ENCODE results near the gene FAM151A. TPM values are rescaled to one million over a fixed set of nuclear protein-coding genes. Genes with fewer than 3 reads are reported as not detected.

The FAM151A gene
- polyA plus RNA-seq (2013, experiment 1 of 2): not detected
- polyA plus RNA-seq (2013, experiment 2 of 2): not detected

DNA sequence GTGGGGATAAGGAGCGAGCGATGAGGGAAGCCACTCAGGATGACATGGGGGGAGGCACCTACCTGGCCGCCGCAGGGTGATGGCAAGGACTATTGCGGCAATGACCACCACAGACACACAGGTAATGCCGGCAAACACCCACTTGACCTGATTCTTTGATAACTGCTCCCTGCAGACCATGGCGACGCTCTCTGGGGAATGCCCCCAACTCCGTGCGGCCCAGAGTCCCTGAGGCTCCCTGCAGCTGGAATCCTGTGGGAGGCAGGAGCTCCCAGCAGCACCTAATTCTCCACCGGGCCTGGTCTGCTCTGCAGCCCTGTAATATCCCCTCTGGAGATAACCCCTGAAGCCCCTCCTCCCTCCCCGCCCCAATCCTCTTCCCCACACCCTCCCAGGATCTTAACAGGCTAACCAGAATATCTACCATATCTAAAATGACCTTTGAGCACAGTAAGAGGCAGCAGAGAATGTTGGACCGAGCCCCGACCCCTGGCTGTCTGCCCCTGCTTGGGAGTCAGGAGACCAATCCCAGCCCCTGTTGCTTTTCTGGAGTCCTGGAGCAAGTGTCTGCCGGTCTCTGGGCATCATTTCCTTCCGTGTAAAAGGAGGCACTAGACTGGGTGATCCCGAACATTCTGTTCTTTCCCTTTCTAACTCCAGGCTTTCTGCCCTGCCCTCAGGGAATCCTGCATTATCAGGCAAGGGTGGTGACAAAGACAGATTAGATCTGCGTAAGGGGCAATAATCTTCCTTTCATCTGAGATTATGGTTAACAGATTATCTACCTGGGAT lies at the start of gene FAM151A:
Gene FAM151A, minus strand, starts transcription at position 310 of the 792 bp plus-strand sequence. Its CDS starts 130 bp downstream, at position 180.
- H3K27me3 ChIP-seq (ENCODE audit: control insufficient read depth in 1 of 2, insufficient read depth in 1 of 2, low read length in 2 of 2): peaks cover 33 to 36% of the 10 kb centered on the region in 2 experiments
- no peaks in the 10 kb centered on the region for H3K9me3 ChIP-seq (ENCODE audit: control insufficient read depth, low read length)
- no peak within 1 kb of the TSS for H3K4me3 ChIP-seq (ENCODE audit: insufficient read depth in 1 of 2, low read depth in 1 of 2, low read length in 2 of 2)
- peaks cover 15% of the 10 kb centered on the region for H3K4me1 ChIP-seq (ENCODE audit: control insufficient read depth, insufficient read depth, low read depth, low read length)
- WGBS: 80% methylated on average over 18 of the region's 18 CpGs
- no peak within 1 kb of the TSS for H2BK15ac ChIP-seq (ENCODE audit: low read depth, poor library complexity, severe bottlenecking)
- H3K14ac ChIP-seq (ENCODE audit: low read length in 2 of 2): no peak within 1 kb of the TSS
- no peaks in the 10 kb centered on the region for H3K36me3 ChIP-seq (ENCODE audit: control insufficient read depth in 1 of 2, insufficient read depth in 2 of 2, low read depth in 1 of 2, low read length in 2 of 2)
- no peaks in the 10 kb centered on the region for H3K79me1 ChIP-seq (replicated peaks; ENCODE audit: low read length, poor library complexity, severe bottlenecking)
- H3K18ac ChIP-seq (ENCODE audit: low read depth in 1 of 2, low read length in 2 of 2): no peak within 1 kb of the TSS
- no peak within 1 kb of the TSS for H2BK5ac ChIP-seq (ENCODE audit: low read depth, low read length, poor library complexity, severe bottlenecking)
- no peak within 1 kb of the TSS for H3K9ac ChIP-seq (ENCODE audit: low read length)
- no peak within 1 kb of the TSS for H4K91ac ChIP-seq (ENCODE audit: low read length)
- no peak for DNase-seq
- H4K8ac ChIP-seq (ENCODE audit: low read length): no peak within 1 kb of the TSS
- no peak within 1 kb of the TSS for H3K4me2 ChIP-seq (ENCODE audit: low read length, poor library complexity, severe bottlenecking)
- no peak within 1 kb of the TSS for H3K4ac ChIP-seq (ENCODE audit: low read depth in 1 of 2, low read length in 2 of 2)
- H2BK120ac ChIP-seq (ENCODE audit: low read depth, low read length): no peak within 1 kb of the TSS
- no peak within 1 kb of the TSS for H2AK5ac ChIP-seq (ENCODE audit: low read length, severe bottlenecking)
- H2BK12ac ChIP-seq (ENCODE audit: low read length in 2 of 2): no peak within 1 kb of the TSS
- H3K23ac ChIP-seq (ENCODE audit: low read length in 2 of 2): no peak within 1 kb of the TSS
- H3K27ac ChIP-seq (ENCODE audit: low read length, poor library complexity, severe bottlenecking): no peak within 1 kb of the TSS
- no peak within 1 kb of the TSS for H2AFZ ChIP-seq (ENCODE audit: low read depth, low read length)

DNA sequence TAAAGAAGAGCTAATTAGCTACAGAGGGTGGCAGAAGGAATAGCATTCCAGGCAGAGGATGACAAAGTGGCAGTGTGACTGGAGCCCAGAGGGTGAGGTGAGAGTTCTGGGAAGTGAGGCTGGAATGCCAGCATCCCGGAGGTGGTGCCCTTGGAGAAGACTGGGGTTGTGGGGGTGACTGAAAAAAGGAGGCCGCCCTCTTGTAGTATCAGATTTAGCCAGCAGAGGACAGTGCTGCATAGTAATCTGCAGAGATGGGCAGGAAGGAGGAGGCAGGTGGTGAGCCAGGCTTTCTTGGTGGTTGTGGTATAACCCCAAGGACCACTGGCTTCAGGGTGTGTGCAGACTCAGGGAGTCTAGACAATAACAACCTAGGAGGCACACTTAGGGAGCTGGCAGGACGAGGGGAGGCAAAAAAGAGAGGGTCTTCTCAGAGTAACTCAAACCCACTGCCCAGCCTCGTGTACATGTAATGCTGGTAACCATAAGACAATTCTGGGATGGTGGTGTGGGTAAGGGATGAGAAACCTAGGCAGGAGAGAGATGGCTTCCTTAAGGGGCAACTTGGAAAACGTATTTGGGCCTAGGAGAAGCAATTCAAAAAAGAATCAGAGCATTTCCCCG lies 48.8 kb upstream of the FAM151A start:
- 34% methylated on average over 6 of the region's 6 CpGs for whole genome bisulfite sequencing
- H3K9ac ChIP-seq (ENCODE audit: low read length): no peak overlapping the region
- no peaks in the 10 kb centered on the region for H3K9me3 ChIP-seq (ENCODE audit: control insufficient read depth, low read length)
- H2BK12ac ChIP-seq (ENCODE audit: low read length in 2 of 2): no peak overlapping the region
- no peaks in the 10 kb centered on the region for H3K79me1 ChIP-seq (replicated peaks; ENCODE audit: low read length, poor library complexity, severe bottlenecking)
- no peak overlapping the region for H4K8ac ChIP-seq (ENCODE audit: low read length)
- no peak overlapping the region for H2BK120ac ChIP-seq (ENCODE audit: low read depth, low read length)
- H3K4ac ChIP-seq (ENCODE audit: low read depth in 1 of 2, low read length in 2 of 2): no peak overlapping the region
- no peak overlapping the region for H3K4me3 ChIP-seq (ENCODE audit: insufficient read depth in 1 of 2, low read depth in 1 of 2, low read length in 2 of 2)
- H3K27ac ChIP-seq (ENCODE audit: low read length, poor library complexity, severe bottlenecking): no peak overlapping the region
- no peaks in the 10 kb centered on the region for H3K36me3 ChIP-seq (ENCODE audit: control insufficient read depth in 1 of 2, insufficient read depth in 2 of 2, low read depth in 1 of 2, low read length in 2 of 2)
- peaks cover 11 to 33% of the 10 kb centered on the region in 2 experiments for H3K27me3 ChIP-seq (ENCODE audit: control insufficient read depth in 1 of 2, insufficient read depth in 1 of 2, low read length in 2 of 2)
- no peak overlapping the region for H3K18ac ChIP-seq (ENCODE audit: low read depth in 1 of 2, low read length in 2 of 2)
- no peak overlapping the region for H4K91ac ChIP-seq (ENCODE audit: low read length)
- H3K4me1 ChIP-seq (ENCODE audit: control insufficient read depth, insufficient read depth, low read depth, low read length): no peaks in the 10 kb centered on the region
- H2BK5ac ChIP-seq (ENCODE audit: low read depth, low read length, poor library complexity, severe bottlenecking): no peak overlapping the region
- H3K14ac ChIP-seq (ENCODE audit: low read length in 2 of 2): no peak overlapping the region
- H2AK5ac ChIP-seq (ENCODE audit: low read length, severe bottlenecking): no peak overlapping the region
- no peak overlapping the region for H3K23ac ChIP-seq (ENCODE audit: low read length in 2 of 2)
- H3K4me2 ChIP-seq (ENCODE audit: low read length, poor library complexity, severe bottlenecking): no peak overlapping the region
- peak; percentile 55 for DNase-seq
- no peak overlapping the region for H2AFZ ChIP-seq (ENCODE audit: low read depth, low read length)
- H2BK15ac ChIP-seq (ENCODE audit: low read depth, poor library complexity, severe bottlenecking): no peak overlapping the region

DNA sequence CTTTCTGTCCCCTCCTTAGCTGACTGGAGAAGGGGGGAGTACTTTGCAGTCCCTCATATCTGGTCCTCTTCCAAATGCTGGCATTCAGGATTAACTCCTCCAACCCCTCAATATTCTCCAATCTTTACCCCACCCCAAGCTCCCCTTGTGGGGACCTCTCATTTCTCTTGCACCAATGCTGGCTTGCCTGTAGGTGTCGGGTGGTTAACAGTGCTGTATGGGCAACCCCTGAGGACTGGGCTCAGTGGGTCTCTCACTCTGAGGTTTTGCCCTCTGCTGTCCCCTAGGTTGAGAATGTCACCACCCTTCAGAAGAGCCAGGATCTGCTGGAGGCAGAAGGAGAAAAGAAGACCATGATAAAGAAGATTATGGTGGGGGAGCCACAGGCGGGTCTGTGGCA lies 45.2 kb upstream of the FAM151A start:
- Histone ChIP-seq H2AFZ (ENCODE audit: low read depth, low read length) (no peak overlapping the region), H2BK12ac (ENCODE audit: low read length in 2 of 2) (no peak overlapping the region), H2BK120ac (ENCODE audit: low read depth, low read length) (no peak overlapping the region), H4K91ac (ENCODE audit: low read length) (no peak overlapping the region), H3K14ac (ENCODE audit: low read length in 2 of 2) (no peak overlapping the region), H3K36me3 (ENCODE audit: control insufficient read depth in 1 of 2, insufficient read depth in 2 of 2, low read depth in 1 of 2, low read length in 2 of 2) (no peaks in the 10 kb centered on the region), H3K9ac (ENCODE audit: low read length) (no peak overlapping the region), H2BK5ac (ENCODE audit: low read depth, low read length, poor library complexity, severe bottlenecking) (no peak overlapping the region), H3K4me3 (ENCODE audit: insufficient read depth in 1 of 2, low read depth in 1 of 2, low read length in 2 of 2) (no peak overlapping the region), H3K27ac (ENCODE audit: low read length, poor library complexity, severe bottlenecking) (no peak overlapping the region), H3K79me1 (replicated peaks; ENCODE audit: low read length, poor library complexity, severe bottlenecking) (no peaks in the 10 kb centered on the region), H3K4ac (ENCODE audit: low read depth in 1 of 2, low read length in 2 of 2) (no peak overlapping the region), H3K27me3 (ENCODE audit: control insufficient read depth in 1 of 2, insufficient read depth in 1 of 2, low read length in 2 of 2) (peaks cover 12 to 29% of the 10 kb centered on the region in 2 experiments), H3K4me1 (ENCODE audit: control insufficient read depth, insufficient read depth, low read depth, low read length) (no peaks in the 10 kb centered on the region), H2AK5ac (ENCODE audit: low read length, severe bottlenecking) (no peak overlapping the region), H3K4me2 (ENCODE audit: low read length, poor library complexity, severe bottlenecking) (no peak overlapping the region), H4K8ac (ENCODE audit: low read length) (no peak overlapping the region), H3K23ac (ENCODE audit: low read length in 2 of 2) (no peak overlapping the region), H2BK15ac (ENCODE audit: low read depth, poor library complexity, severe bottlenecking) (no peak overlapping the region), H3K9me3 (ENCODE audit: control insufficient read depth, low read length) (no peaks in the 10 kb centered on the region), H3K18ac (ENCODE audit: low read depth in 1 of 2, low read length in 2 of 2) (no peak overlapping the region)
- DNase-seq: no peak
- WGBS: 68% methylated on average over 2 of the region's 2 CpGs

DNA sequence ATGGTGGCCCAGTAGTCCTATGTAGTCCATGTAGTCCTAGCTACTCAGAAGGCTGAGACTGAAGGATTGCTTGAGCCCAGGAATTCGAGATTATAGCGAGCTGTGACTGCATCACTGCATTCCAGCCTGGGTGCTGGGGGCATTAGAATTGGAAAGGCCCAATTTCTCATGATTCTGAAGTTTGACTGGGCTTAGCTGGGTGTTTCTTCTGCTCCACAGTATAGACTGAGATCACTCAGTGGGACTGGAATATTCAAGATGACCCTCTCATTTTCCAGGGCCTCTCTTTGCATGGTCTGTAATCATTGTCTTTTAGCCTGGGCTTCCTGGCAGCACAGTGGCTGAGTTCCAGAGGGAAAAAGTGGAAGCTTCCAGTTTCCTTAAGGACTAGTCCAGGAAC lies 44.5 kb upstream of the FAM151A start:
- Histone ChIP-seq H2BK120ac (ENCODE audit: low read depth, low read length) (no peak overlapping the region), H3K27me3 (ENCODE audit: control insufficient read depth in 1 of 2, insufficient read depth in 1 of 2, low read length in 2 of 2) (peaks cover 12 to 23% of the 10 kb centered on the region in 2 experiments), H2BK12ac (ENCODE audit: low read length in 2 of 2) (no peak overlapping the region), H3K14ac (ENCODE audit: low read length in 2 of 2) (no peak overlapping the region), H3K4me3 (ENCODE audit: insufficient read depth in 1 of 2, low read depth in 1 of 2, low read length in 2 of 2) (no peak overlapping the region), H2AK5ac (ENCODE audit: low read length, severe bottlenecking) (no peak overlapping the region), H3K9ac (ENCODE audit: low read length) (no peak overlapping the region), H3K4me1 (ENCODE audit: control insufficient read depth, insufficient read depth, low read depth, low read length) (no peaks in the 10 kb centered on the region), H3K4me2 (ENCODE audit: low read length, poor library complexity, severe bottlenecking) (no peak overlapping the region), H3K4ac (ENCODE audit: low read depth in 1 of 2, low read length in 2 of 2) (no peak overlapping the region), H3K18ac (ENCODE audit: low read depth in 1 of 2, low read length in 2 of 2) (no peak overlapping the region), H2BK15ac (ENCODE audit: low read depth, poor library complexity, severe bottlenecking) (no peak overlapping the region), H3K36me3 (ENCODE audit: control insufficient read depth in 1 of 2, insufficient read depth in 2 of 2, low read depth in 1 of 2, low read length in 2 of 2) (no peaks in the 10 kb centered on the region), H3K79me1 (replicated peaks; ENCODE audit: low read length, poor library complexity, severe bottlenecking) (no peaks in the 10 kb centered on the region), H3K27ac (ENCODE audit: low read length, poor library complexity, severe bottlenecking) (no peak overlapping the region), H4K8ac (ENCODE audit: low read length) (no peak overlapping the region), H2BK5ac (ENCODE audit: low read depth, low read length, poor library complexity, severe bottlenecking) (no peak overlapping the region), H3K23ac (ENCODE audit: low read length in 2 of 2) (no peak overlapping the region), H2AFZ (ENCODE audit: low read depth, low read length) (no peak overlapping the region), H3K9me3 (ENCODE audit: control insufficient read depth, low read length) (no peaks in the 10 kb centered on the region), H4K91ac (ENCODE audit: low read length) (no peak overlapping the region)
- DNase-seq: no peak
- 81% methylated on average over 2 of the region's 2 CpGs for WGBS
